GM18909 (cell line): Measurements from ENCODE around the gene HJV.

Experiments
- ATAC-seq: cut with Tn5 transposase; IDR thresholded peaks from one replicate; pipeline ENCODE4 v1.9.1; 2021; ENCODE audit warnings: mild to moderate bottlenecking; ENCODE audit not compliant: unreplicated experiment, poor library complexity

The HJV gene

GRCh38 chr1:146022403-146023127 lies 1.0 kb upstream of the HJV start:
- no peak for ATAC-seq

- ATAC-seq = no peak
These were observed 487 bp downstream of the HJV start for GRCh38 chr1:146021050-146021445.

GRCh38 chr1:146020058-146021049 lies 1.2 kb downstream of the HJV start:
- ATAC-seq = no peak

GRCh38 chr1:146019231-146020057 lies 2.1 kb downstream of the HJV start:
- ATAC-seq = no peak

- no peak for ATAC-seq
These were observed 4.6 kb downstream of the HJV start for GRCh38 chr1:146016891-146017290.

- ATAC-seq = no peak
These were observed 8.0 kb downstream of the HJV start for GRCh38 chr1:146013559-146013922.

- ATAC-seq = no peak
These were observed 8.6 kb downstream of the HJV start for GRCh38 chr1:146012703-146013558.

- no peak for ATAC-seq
These were observed 11.3 kb downstream of the HJV start for GRCh38 chr1:146010126-146010738.

GRCh38 chr1:146007489-146008133 lies 13.9 kb downstream of the HJV start:
- no peak for ATAC-seq

GRCh38 chr1:146001709-146002108 lies 19.8 kb downstream of the HJV start:
- ATAC-seq = no peak

- no peak for ATAC-seq
These were observed 22.1 kb downstream of the HJV start for GRCh38 chr1:145999321-146000024.

GRCh38 chr1:145997718-145998023 lies 23.9 kb downstream of the HJV start:
- ATAC-seq = no peak

GRCh38 chr1:145997016-145997717 lies 24.4 kb downstream of the HJV start:
- peak; percentile 29 for ATAC-seq

GRCh38 chr1:145996433-145997015 lies 25.0 kb downstream of the HJV start, which contains the start of gene TXNIP:
TSS of gene TXNIP (minus strand) at chr1:145996579. CDS start at chr1:145996266, 313 bp downstream.
- ATAC-seq = peak; percentile 86

- no peak for ATAC-seq
These were observed 25.5 kb downstream of the HJV start for GRCh38 chr1:145995964-145996432.

GRCh38 chr1:145995148-145995881 lies 26.2 kb downstream of the HJV start:
- no peak for ATAC-seq
